Heart right ventricle (tissue), 16 donors: ENCODE measurements around the gene OSM. TPM values are rescaled to one million over a fixed set of nuclear protein-coding genes. Genes with fewer than 3 reads are reported as not detected.

Source experiments
- ATAC-seq, 8 donors: fragments of 200-7000 bp; cut with Tn5 transposase; one replicate each; pipeline ENCODE4 v1.9.1; 2020; ENCODE audit warnings: mild to moderate bottlenecking in 8 of 8, moderate library complexity in 8 of 8, moderate number of reproducible peaks in 1 of 8
- DNase-seq, 2 donors: peaks; one replicate each; pipeline ENCODE4 v3.0.0-alpha.2; 2020
- H3K27ac ChIP-seq, 10 donors: fragments of 200-600 bp; sonication (generic) in 2 of 10; one replicate each; pipeline versions ENCODE4 v1.5.0 to v1.8.0; 2020 to 2022; ENCODE audit warnings: mild to moderate bottlenecking in 3 of 10
- H3K27me3 ChIP-seq, 7 donors: fragments of 200-600 bp; one replicate each; pipeline ENCODE4 v1.8.0; 2021 to 2022; ENCODE audit warnings: mild to moderate bottlenecking in 2 of 7
- H3K36me3 ChIP-seq, 9 donors: fragments of 200-600 bp; sonication (generic) in 1 of 9; one replicate each; pipeline versions ENCODE4 v1.5.0 to v1.8.0; 2020 to 2022; ENCODE audit warnings: mild to moderate bottlenecking in 2 of 9
- H3K4me1 ChIP-seq, 9 donors: fragments of 200-600 bp; sonication (generic) in 1 of 9; one replicate each; pipeline versions ENCODE4 v1.5.0 to v1.8.0; 2020 to 2022; ENCODE audit warnings: mild to moderate bottlenecking in 4 of 9
- H3K4me3 ChIP-seq, 10 donors: fragments of 200-600 bp; sonication (generic) in 2 of 10; one replicate each; pipeline versions ENCODE4 v1.5.0 to v1.8.0; 2020 to 2022; ENCODE audit warnings: mild to moderate bottlenecking in 7 of 10, moderate library complexity in 2 of 10
- H3K9me3 ChIP-seq, 11 donors: fragments of 200-600 bp in 10 of 11; sonication (generic) in 2 of 11; one replicate each; pipeline versions ENCODE4 v1.5.0 to v1.8.0; 2013 to 2022; ENCODE audit warnings: mild to moderate bottlenecking in 2 of 11, control low read depth in 1 of 11, moderate library complexity in 1 of 11
- WGBS, 2 donors: extraction: QIAGEN DNeasy Blood & Tissue Kit; methylation state at CpG; one replicate each; pipeline ENCODE4 v1.1.7; 2013; ENCODE audit warnings: inconsistent platforms in 1 of 2; 5-methylcytosine and 5-hydroxymethylcytosine counted together
- intact Hi-C, 10 donors: fragments of 100-400 bp; cut with DNase I; formaldehyde crosslinking; loops; one replicate each; pipeline versions ENCODE4 v1.11.1 to v1.14.2; 2022
- polyA plus RNA-seq, 2 donors: library from polyadenylated mRNA; stranded (reverse); fragments of 200-250 nt; gene quantifications; one replicate each; pipeline ENCODE4 v1.2.3, GENCODE V29; 2013
- total RNA-seq, 10 donors: library from RNA; stranded (reverse); fragmentation: NEBNext Ultra II Directional in 3 of 10; extraction: Animal tissue kit (Norgen Biotek cat#: 25700) in 3 of 10; gene quantifications; one replicate each; pipeline versions ENCODE4 v1.2.1 to v1.2.4, GENCODE V29; 2021 to 2023
- TF ChIP-seq, protein P1 (sequence below), 9 donors: fragments of 200-600 bp; sonication (generic) in 2 of 9; IDR thresholded peaks; one replicate each; pipeline versions ENCODE4 v1.5.0 to v1.8.0; 2021 to 2022; ENCODE audit warnings: antibody characterized with exemption in 9 of 9, mild to moderate bottlenecking in 5 of 9, moderate library complexity in 1 of 9
- donor health status: Arrhythmogenic right ventricular cardiomyopathy.
- donor health status: ischemic (EF 13 %, LVEDD 7.1; RV severe dilation, severe dysfunction).
- donor health status: healthy with polysubstance abuse.
- donor health status: DM: no; HTN: yes; CAD: no.
- donor health status: DM: no; HTN: no; CAD: no.
- donor health status: ischemic (EF 25% LVEDD 6.9; RV normal size, moderate dysfunction).
- donor health status: ischemic (EF 25% LVEDD 5.7; RV mildly dilated, moderate dysfunction).
- donor health status: healthy.
- donor health status: DM: yes; HTN: yes; CAD: no.
- donor health status: Ischemic cardiomyopathy.
- donor health status: ischemic (EF 35%, LVEDD 5.7; RV mildly dilated, moderate dysfunction).
- donor health status: nonischemic (EF 11% LVEDD 7.7; RV severe dilation, severe dysfunction).
- donor health status: DM: yes; HTN: yes; CAD: no.
- donor health status: PGD.
- donor health status: ischemic (EF 29% LVEDD 5.4; RV normal size, mild dysfunction).
- donor health status: nonischemic (EF 23%, LVEDD 6.1; RV moderate dilation, normal function).

The OSM gene
- total and polyA plus RNA-seq, 12 donors: 0.20 to 2.8 (median 0.41) TPM; not detected in 3

DNA sequence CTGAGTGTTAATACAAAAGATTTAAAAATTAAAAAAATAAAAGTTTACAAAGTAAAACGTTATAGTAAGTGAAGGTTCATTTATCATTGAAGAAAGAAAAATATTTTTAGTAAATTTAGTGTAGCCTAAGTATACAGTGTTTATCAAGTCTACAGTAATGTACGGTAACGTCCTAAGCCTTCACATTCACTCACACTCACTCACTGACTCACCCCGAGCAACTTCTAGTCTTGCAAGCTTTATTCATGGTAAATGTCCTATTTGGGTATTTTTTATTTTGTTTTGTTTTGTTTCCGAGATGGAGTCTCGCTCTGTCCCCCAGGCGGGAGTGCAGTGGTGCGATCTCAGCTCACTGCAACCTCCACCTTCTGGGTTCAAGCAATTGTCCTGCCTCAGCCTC is 13.9 kb upstream of the OSM start:
- peaks cover 0 to 19% (median 9%) of the 10 kb centered on the region in 9 donors for H3K36me3 ChIP-seq
- no peak overlapping the region for H3K27ac ChIP-seq
- ATAC-seq (no peak), DNase-seq (no peak)
- H3K4me3 ChIP-seq: no peak overlapping the region
- intact Hi-C loops: loop anchor here in 1 of 10 donors (10.0 kb wide), 1 partner anchor 74 kb away; the partner anchor contains the start of genes CCDC157 and SF3A1
- peaks cover 0 to 69% (median 12%) of the 10 kb centered on the region in 9 donors for H3K4me1 ChIP-seq
- 78 to 87% methylated on average over 8 of the region's 8 CpGs for WGBS, 2 donors
- H3K27me3 ChIP-seq: no peaks in the 10 kb centered on the region
- no peaks in the 10 kb centered on the region for H3K9me3 ChIP-seq
- TF ChIP-seq, protein P1, sequence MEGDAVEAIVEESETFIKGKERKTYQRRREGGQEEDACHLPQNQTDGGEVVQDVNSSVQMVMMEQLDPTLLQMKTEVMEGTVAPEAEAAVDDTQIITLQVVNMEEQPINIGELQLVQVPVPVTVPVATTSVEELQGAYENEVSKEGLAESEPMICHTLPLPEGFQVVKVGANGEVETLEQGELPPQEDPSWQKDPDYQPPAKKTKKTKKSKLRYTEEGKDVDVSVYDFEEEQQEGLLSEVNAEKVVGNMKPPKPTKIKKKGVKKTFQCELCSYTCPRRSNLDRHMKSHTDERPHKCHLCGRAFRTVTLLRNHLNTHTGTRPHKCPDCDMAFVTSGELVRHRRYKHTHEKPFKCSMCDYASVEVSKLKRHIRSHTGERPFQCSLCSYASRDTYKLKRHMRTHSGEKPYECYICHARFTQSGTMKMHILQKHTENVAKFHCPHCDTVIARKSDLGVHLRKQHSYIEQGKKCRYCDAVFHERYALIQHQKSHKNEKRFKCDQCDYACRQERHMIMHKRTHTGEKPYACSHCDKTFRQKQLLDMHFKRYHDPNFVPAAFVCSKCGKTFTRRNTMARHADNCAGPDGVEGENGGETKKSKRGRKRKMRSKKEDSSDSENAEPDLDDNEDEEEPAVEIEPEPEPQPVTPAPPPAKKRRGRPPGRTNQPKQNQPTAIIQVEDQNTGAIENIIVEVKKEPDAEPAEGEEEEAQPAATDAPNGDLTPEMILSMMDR (IDR thresholded peaks at IDR 0.05): no peak

DNA sequence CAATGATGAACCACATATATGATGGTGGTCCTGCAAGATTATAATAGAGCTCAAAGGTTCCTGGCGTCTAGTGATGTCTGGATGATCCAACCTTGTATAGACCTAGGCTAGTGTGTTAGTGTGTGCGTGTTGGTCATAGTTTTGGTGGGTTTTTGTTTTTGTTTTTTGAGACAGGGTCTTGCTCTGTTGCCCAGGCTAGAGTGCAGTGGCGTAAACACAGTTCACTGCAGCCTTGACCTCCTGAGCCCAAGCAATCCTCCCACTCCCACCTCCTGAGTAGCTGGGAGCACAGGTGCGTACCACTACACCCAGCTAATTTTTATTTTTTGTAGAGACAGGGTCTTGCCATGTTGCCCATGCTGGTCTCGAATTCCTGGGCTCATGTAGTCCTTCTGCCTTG is 13.3 kb upstream of the OSM start:
- intact Hi-C loops: loop anchor here in 1 of 10 donors (10.0 kb wide), 1 partner anchor 75 kb away; the partner anchor contains the start of genes CCDC157 and SF3A1
- Histone ChIP-seq H3K27me3 (no peaks in the 10 kb centered on the region), H3K36me3 (peaks cover 0 to 14% (median 3%) of the 10 kb centered on the region in 9 donors), H3K4me1 (peaks cover 0 to 74% (median 12%) of the 10 kb centered on the region in 9 donors), H3K27ac (peak overlapping the region in 1 of 10 donors; percentile 20), H3K4me3 (no peak overlapping the region), H3K9me3 (no peaks in the 10 kb centered on the region)
- 94 to 95% methylated on average over 5 of the region's 5 CpGs for WGBS, 2 donors
- no peak for DNase-seq
- TF ChIP-seq, protein P1 (IDR thresholded peaks at IDR 0.05): no peak
- no peak for ATAC-seq

DNA sequence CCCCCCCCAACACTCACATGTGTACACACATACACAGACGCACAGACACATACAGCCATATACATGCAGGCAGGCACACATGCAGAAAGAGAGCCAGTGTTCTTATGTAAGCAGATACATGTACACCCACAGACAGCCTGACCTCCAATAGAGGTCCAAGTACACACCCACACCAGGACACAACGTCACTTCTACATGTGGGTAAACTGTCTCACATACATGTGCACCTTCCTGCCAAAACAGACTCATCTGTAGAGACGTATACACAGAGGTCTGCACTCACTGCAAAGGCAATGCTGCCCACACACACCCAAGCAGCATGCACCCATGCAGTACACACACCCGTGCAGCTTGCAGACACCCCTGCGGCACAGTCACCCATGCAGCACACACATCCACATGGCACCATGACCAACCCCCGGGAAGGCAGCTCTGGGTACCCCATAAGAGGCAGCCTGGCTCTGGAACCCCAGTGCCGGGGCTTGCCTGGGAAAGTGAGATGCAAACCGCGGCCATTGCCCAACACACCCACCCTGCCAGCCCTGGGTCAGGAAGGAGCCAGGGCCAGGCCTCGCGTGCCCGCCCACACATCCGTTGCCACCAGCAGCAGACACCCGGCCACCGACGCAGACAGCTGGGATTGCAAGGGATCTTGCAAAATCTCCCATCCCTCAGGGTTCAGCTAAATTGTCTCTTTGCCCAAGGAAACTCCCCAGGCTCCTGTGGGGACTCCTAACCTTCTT is 12.6 kb upstream of the OSM start:
- WGBS, 2 donors: 70% methylated on average over 16 of the region's 16 CpGs
- DNase-seq (peak; percentile 24 to 58), ATAC-seq (peak in 7 of 8 donors; percentile 40 to 69 (median 54))
- peaks cover 0 to 82% (median 12%) of the 10 kb centered on the region in 9 donors for H3K4me1 ChIP-seq
- intact Hi-C loops: no loop called here
- no peak overlapping the region for H3K4me3 ChIP-seq
- TF ChIP-seq, protein P1 (IDR thresholded peaks at IDR 0.05): no peak
- peaks cover 0 to 6% (median 0%) of the 10 kb centered on the region in 9 donors for H3K36me3 ChIP-seq
- H3K27ac ChIP-seq: peak overlapping the region in 1 of 10 donors; percentile 82
- no peaks in the 10 kb centered on the region for H3K9me3 ChIP-seq
- H3K27me3 ChIP-seq: no peaks in the 10 kb centered on the region

DNA sequence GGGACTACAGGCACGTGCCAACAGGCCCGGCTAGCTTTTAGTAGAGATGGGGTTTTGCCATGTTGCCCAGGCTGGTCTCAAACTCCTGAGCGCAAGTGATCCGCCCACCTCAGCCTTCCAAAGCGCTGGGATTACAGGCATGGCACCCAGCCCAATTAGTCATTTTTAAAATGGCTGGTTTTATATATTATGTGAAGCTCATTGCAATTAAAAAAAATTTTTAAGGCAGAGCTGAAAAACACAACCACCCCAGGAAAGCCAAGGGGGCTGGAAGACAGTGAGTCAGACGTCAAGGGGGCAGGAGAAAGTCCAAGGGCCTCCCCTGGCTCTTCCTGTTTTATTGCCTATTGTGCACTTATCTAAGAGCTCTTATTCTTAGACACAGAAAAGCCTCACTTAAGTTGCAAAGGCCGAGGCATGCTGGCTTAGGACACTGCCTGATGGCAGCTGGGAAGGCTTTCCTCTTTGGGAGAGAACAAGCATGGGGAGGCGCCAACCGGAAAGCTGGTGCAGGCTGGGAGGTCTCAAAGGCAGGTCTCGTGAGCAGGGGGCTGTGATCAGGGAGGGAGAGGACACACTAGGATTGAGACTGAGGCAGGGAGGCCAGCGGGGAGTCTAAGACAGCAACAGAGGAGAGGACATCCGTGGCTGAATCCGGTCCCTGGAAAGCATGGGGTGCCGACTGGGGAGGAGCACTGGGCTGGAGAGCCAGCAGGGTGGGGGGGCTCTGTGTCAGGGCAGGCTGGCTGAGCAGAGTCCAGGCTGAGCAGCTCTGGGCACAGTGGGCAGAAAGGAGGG is 11.1 kb upstream of the OSM start:
- ATAC-seq: peak; percentile 21 to 72 (median 53)
- WGBS, 2 donors: 43 to 53% methylated on average over 14 of the region's 14 CpGs

More for the DNA sequence above, 11.1 kb upstream of the OSM start:
- H3K9me3 ChIP-seq: no peaks in the 10 kb centered on the region
- peaks cover 0 to 89% (median 12%) of the 10 kb centered on the region in 9 donors for H3K4me1 ChIP-seq
- TF ChIP-seq, protein P1 (IDR thresholded peaks at IDR 0.05): no peak
- no peaks in the 10 kb centered on the region for H3K27me3 ChIP-seq
- H3K27ac ChIP-seq: peak overlapping the region in 9 of 10 donors; percentile 23 to 82 (median 44)
- intact Hi-C loops: no loop called here
- H3K36me3 ChIP-seq: no peaks in the 10 kb centered on the region
- peak in 1 of 2 donors; percentile 36 for DNase-seq
- H3K4me3 ChIP-seq: peak overlapping the region in 2 of 10 donors; percentile 5 to 16
